OCI-LY3 (cell line): ENCODE results near the gene AGAP1.

Experiments used
- H2AFZ ChIP-seq: fragments of 200-600, 300-600 bp; shearing (Covaris generic); 2 replicates; pipeline ENCODE4 v1.6.0; 2014; ENCODE audit warnings: antibody characterized with exemption, low read depth, low read length
- H3K27ac ChIP-seq: fragments of 200-600, 300-600 bp; sonication (generic); 2 replicates; pipeline ENCODE4 v1.5.1; 2014; ENCODE audit warnings: mild to moderate bottlenecking, low read length, moderate library complexity, mixed read lengths
- H3K27me3 ChIP-seq: fragments of 200-600, 300-600 bp; sonication (generic); 2 replicates; pipeline ENCODE4 v1.6.1; 2014; ENCODE audit warnings: low read depth, low read length, mixed read lengths
- H3K36me3 ChIP-seq: fragments of 200-600, 300-600 bp; sonication (generic); replicated peaks from 2 replicates; pipeline ENCODE3; 2014; ENCODE audit warnings: low read depth, low read length, mixed read lengths
- H3K4me1 ChIP-seq: fragments of 300-600, 200-600 bp; sonication (generic); 2 replicates; pipeline ENCODE4 v1.6.1; 2014; ENCODE audit warnings: low read length, mixed read lengths
- H3K4me2 ChIP-seq: fragments of 200-600, 300-600 bp; sonication (generic); 2 replicates; pipeline ENCODE4 v1.6.1; 2014; ENCODE audit warnings: low read length, mixed read lengths
- H3K4me3 ChIP-seq: fragments of 300-600, 200-600 bp; sonication (generic); 2 replicates; pipeline ENCODE4 v1.5.1; 2014; ENCODE audit warnings: antibody characterized with exemption, mild to moderate bottlenecking, low read length, moderate library complexity
- H3K79me2 ChIP-seq: fragments of 300-600, 200-600 bp; shearing (Covaris generic); 2 replicates; pipeline ENCODE4 v1.6.1; 2014; ENCODE audit warnings: mild to moderate bottlenecking, low read length, mixed read lengths
- H3K9ac ChIP-seq: fragments of 300-600, 200-600 bp; shearing (Covaris generic); 2 replicates; pipeline ENCODE4 v1.6.0; 2014; ENCODE audit warnings: mild to moderate bottlenecking, low read length, moderate library complexity
- H3K9me3 ChIP-seq: fragments of 200-600, 300-600 bp; shearing (Covaris generic); 2 replicates; pipeline ENCODE4 v1.6.1; 2014; ENCODE audit warnings: low read length, mixed read lengths; ENCODE audit not compliant: insufficient read depth
- H4K20me1 ChIP-seq: fragments of 200-600, 300-600 bp; sonication (generic); 2 replicates; pipeline ENCODE4 v1.6.1; 2016; ENCODE audit warnings: low read length, mixed read lengths; ENCODE audit not compliant: insufficient read depth
- CTCF ChIP-seq: fragments of 200-600, 300-600 bp; sonication (generic); IDR thresholded peaks from 2 replicates; pipeline ENCODE4 v1.5.1; 2014; ENCODE audit warnings: antibody characterized with exemption, low read length, low read depth
- EZH2phosphoT487 ChIP-seq: fragments of 200-600 bp; shearing (Covaris generic); IDR thresholded peaks from 2 replicates; pipeline ENCODE4 v1.6.1; 2018; ENCODE audit warnings: antibody characterized with exemption, mixed run types, low read depth

AGAP1 gene

GRCh38 chr2:235727891-235728799, 234.3 kb downstream of the AGAP1 start:
- Histone ChIP-seq H2AFZ (no peak overlapping the region), H3K4me2 (no peak overlapping the region), H3K36me3 (no peaks in the 10 kb centered on the region), H3K9ac (no peak overlapping the region), H3K4me3 (no peak overlapping the region), H3K79me2 (no peaks in the 10 kb centered on the region), H3K27ac (no peak overlapping the region), H4K20me1 (no peaks in the 10 kb centered on the region), H3K27me3 (no peaks in the 10 kb centered on the region), H3K9me3 (no peaks in the 10 kb centered on the region), H3K4me1 (no peaks in the 10 kb centered on the region)
- TF ChIP-seq CTCF (no peak), EZH2phosphoT487 (no peak)

- Histone ChIP-seq H3K9me3 (no peaks in the 10 kb centered on the region), H4K20me1 (no peaks in the 10 kb centered on the region), H3K27ac (no peak overlapping the region), H3K79me2 (no peaks in the 10 kb centered on the region), H3K4me1 (no peaks in the 10 kb centered on the region), H3K9ac (no peak overlapping the region), H3K4me2 (no peak overlapping the region), H3K36me3 (no peaks in the 10 kb centered on the region), H2AFZ (no peak overlapping the region), H3K27me3 (no peaks in the 10 kb centered on the region), H3K4me3 (no peak overlapping the region)
- TF ChIP-seq CTCF (no peak), EZH2phosphoT487 (no peak)
Measured at GRCh38 chr2:235728800-235729556, 235.1 kb downstream of the AGAP1 start.

- Histone ChIP-seq H3K27me3 (no peaks in the 10 kb centered on the region), H3K36me3 (no peaks in the 10 kb centered on the region)
- TF ChIP-seq CTCF (no peak), EZH2phosphoT487 (no peak)
Measured at GRCh38 chr2:235729557-235729947, 235.7 kb downstream of the AGAP1 start.

GRCh38 chr2:235730115-235730514, 236.3 kb downstream of the AGAP1 start:
- H2AFZ ChIP-seq: no peak overlapping the region
- H3K36me3 ChIP-seq: no peaks in the 10 kb centered on the region
- H4K20me1 ChIP-seq: no peaks in the 10 kb centered on the region
- H3K27me3 ChIP-seq: no peaks in the 10 kb centered on the region
- no peak for TF ChIP-seq EZH2phosphoT487
- no peak for TF ChIP-seq CTCF
- no peaks in the 10 kb centered on the region for H3K9me3 ChIP-seq
- H3K4me1 ChIP-seq: no peaks in the 10 kb centered on the region
- no peak overlapping the region for H3K4me2 ChIP-seq
- no peak overlapping the region for H3K27ac ChIP-seq
- no peak overlapping the region for H3K9ac ChIP-seq
- no peak overlapping the region for H3K4me3 ChIP-seq
- no peaks in the 10 kb centered on the region for H3K79me2 ChIP-seq

More at GRCh38 chr2:235729557-235729947, 235.7 kb downstream of the AGAP1 start:
- Histone ChIP-seq H3K4me1 (no peaks in the 10 kb centered on the region), H3K4me3 (no peak overlapping the region), H3K79me2 (no peaks in the 10 kb centered on the region), H3K4me2 (no peak overlapping the region), H3K9me3 (no peaks in the 10 kb centered on the region), H3K9ac (no peak overlapping the region), H2AFZ (no peak overlapping the region), H4K20me1 (no peaks in the 10 kb centered on the region), H3K27ac (no peak overlapping the region)
